ENCODE measurements around the gene RSPRY1.

Gene RSPRY1

GRCh38 chr16:57208926-57209325, 22.8 kb downstream of the RSPRY1 start:
- Histone ChIP-seq H3K4me2 (ENCODE audit: low read length) (no peak overlapping the region), H3K4me3 (ENCODE audit: low read length) (no peak overlapping the region), H3K27me3 (ENCODE audit: control insufficient read depth, low read length) (no peaks in the 10 kb centered on the region), H3K9me3 (ENCODE audit: control insufficient read depth, insufficient read depth, low read length) (no peaks in the 10 kb centered on the region), H3K4me1 (ENCODE audit: control insufficient read depth, low read length) (no peaks in the 10 kb centered on the region), H3K79me2 (ENCODE audit: control insufficient read depth, low read length) (no peaks in the 10 kb centered on the region), H3F3A (ENCODE audit: control insufficient read depth, insufficient read depth) (no peaks in the 10 kb centered on the region), H3K36me3 (ENCODE audit: control insufficient read depth, low read length) (peaks cover 59% of the 10 kb centered on the region), H4K20me1 (ENCODE audit: control insufficient read depth, insufficient read depth, low read depth, low read length) (no peaks in the 10 kb centered on the region), H3K27ac (ENCODE audit: low read depth, low read length) (no peak overlapping the region), H3K9me2 (replicated peaks; ENCODE audit: control insufficient read depth, low read length) (no peaks in the 10 kb centered on the region)
- TF ChIP-seq CTCF (IDR thresholded peaks at IDR 0.05; ENCODE audit: low read depth, low read length, poor library complexity, severe bottlenecking), result no peak
- no peak for TF ChIP-seq EZH2phosphoT487 (IDR thresholded peaks at IDR 0.05; ENCODE audit: borderline replicate concordance, low read length)

- no peaks in the 10 kb centered on the region for H4K20me1 ChIP-seq (ENCODE audit: control insufficient read depth, insufficient read depth, low read depth, low read length)
- no peaks in the 10 kb centered on the region for H3K27me3 ChIP-seq (ENCODE audit: control insufficient read depth, low read length)
- no peak overlapping the region for H3K4me3 ChIP-seq (ENCODE audit: low read length)
- H3K36me3 ChIP-seq (ENCODE audit: control insufficient read depth, low read length), result peaks cover 62% of the 10 kb centered on the region
- no peaks in the 10 kb centered on the region for H3K79me2 ChIP-seq (ENCODE audit: control insufficient read depth, low read length)
- H3F3A ChIP-seq (ENCODE audit: control insufficient read depth, insufficient read depth), result no peaks in the 10 kb centered on the region
- no peaks in the 10 kb centered on the region for H3K9me2 ChIP-seq (replicated peaks; ENCODE audit: control insufficient read depth, low read length)
- H3K4me2 ChIP-seq (ENCODE audit: low read length), result no peak overlapping the region
- H3K9me3 ChIP-seq (ENCODE audit: control insufficient read depth, insufficient read depth, low read length), result no peaks in the 10 kb centered on the region
- no peaks in the 10 kb centered on the region for H3K4me1 ChIP-seq (ENCODE audit: control insufficient read depth, low read length)
- TF ChIP-seq CTCF (IDR thresholded peaks at IDR 0.05; ENCODE audit: low read depth, low read length, poor library complexity, severe bottlenecking) (no peak), EZH2phosphoT487 (IDR thresholded peaks at IDR 0.05; ENCODE audit: borderline replicate concordance, low read length) (no peak)
- H3K27ac ChIP-seq (ENCODE audit: low read depth, low read length), result no peak overlapping the region
Measured at GRCh38 chr16:57209780-57210179, 23.7 kb downstream of the RSPRY1 start.

- no peaks in the 10 kb centered on the region for H3K27me3 ChIP-seq (ENCODE audit: control insufficient read depth, low read length)
- H3K36me3 ChIP-seq (ENCODE audit: control insufficient read depth, low read length), result peaks cover 66% of the 10 kb centered on the region
- H3K4me2 ChIP-seq (ENCODE audit: low read length), result no peak overlapping the region
- no peaks in the 10 kb centered on the region for H3K4me1 ChIP-seq (ENCODE audit: control insufficient read depth, low read length)
- TF ChIP-seq CTCF (IDR thresholded peaks at IDR 0.05; ENCODE audit: low read depth, low read length, poor library complexity, severe bottlenecking), result no peak
- no peak for TF ChIP-seq EZH2phosphoT487 (IDR thresholded peaks at IDR 0.05; ENCODE audit: borderline replicate concordance, low read length)
- no peaks in the 10 kb centered on the region for H3K79me2 ChIP-seq (ENCODE audit: control insufficient read depth, low read length)
- H3K9me3 ChIP-seq (ENCODE audit: control insufficient read depth, insufficient read depth, low read length), result no peaks in the 10 kb centered on the region
- no peak overlapping the region for H3K27ac ChIP-seq (ENCODE audit: low read depth, low read length)
- H4K20me1 ChIP-seq (ENCODE audit: control insufficient read depth, insufficient read depth, low read depth, low read length), result no peaks in the 10 kb centered on the region
- H3K4me3 ChIP-seq (ENCODE audit: low read length), result no peak overlapping the region
- H3F3A ChIP-seq (ENCODE audit: control insufficient read depth, insufficient read depth), result no peaks in the 10 kb centered on the region
- H3K9me2 ChIP-seq (replicated peaks; ENCODE audit: control insufficient read depth, low read length), result no peaks in the 10 kb centered on the region
Measured at GRCh38 chr16:57213462-57213861, 27.3 kb downstream of the RSPRY1 start.

- Histone ChIP-seq H3K36me3 (ENCODE audit: control insufficient read depth, low read length) (peaks cover 66% of the 10 kb centered on the region), H3K9me3 (ENCODE audit: control insufficient read depth, insufficient read depth, low read length) (no peaks in the 10 kb centered on the region), H3K4me1 (ENCODE audit: control insufficient read depth, low read length) (no peaks in the 10 kb centered on the region), H3K79me2 (ENCODE audit: control insufficient read depth, low read length) (no peaks in the 10 kb centered on the region), H3K4me3 (ENCODE audit: low read length) (no peak overlapping the region), H3F3A (ENCODE audit: control insufficient read depth, insufficient read depth) (no peaks in the 10 kb centered on the region), H3K9me2 (replicated peaks; ENCODE audit: control insufficient read depth, low read length) (no peaks in the 10 kb centered on the region), H4K20me1 (ENCODE audit: control insufficient read depth, insufficient read depth, low read depth, low read length) (no peaks in the 10 kb centered on the region), H3K27ac (ENCODE audit: low read depth, low read length) (no peak overlapping the region), H3K27me3 (ENCODE audit: control insufficient read depth, low read length) (no peaks in the 10 kb centered on the region), H3K4me2 (ENCODE audit: low read length) (no peak overlapping the region)
- TF ChIP-seq CTCF (IDR thresholded peaks at IDR 0.05; ENCODE audit: low read depth, low read length, poor library complexity, severe bottlenecking) (no peak), EZH2phosphoT487 (IDR thresholded peaks at IDR 0.05; ENCODE audit: borderline replicate concordance, low read length) (no peak)
Measured at GRCh38 chr16:57216968-57217367, 30.8 kb downstream of the RSPRY1 start.

Measured in DOHH2 (cell line).